ENCODE measurements around the gene PPP1R18.
"Not testable (repeated sequence)": the region's sequence is repeated elsewhere in the genome, so short reads cannot be mapped to it uniquely, and the experiment has no call there.

PPP1R18 gene

GRCh38 chr6:30719791-30720737 is 33.6 kb upstream of the PPP1R18 start, which contains the start of gene TUBB:
TUBB (plus strand) TSS chr6:30720352; CDS start chr6:30720507, 155 bp downstream.
- peak; percentile 98 to 99 (median 99) for DNase-seq

- no peak for DNase-seq
These were observed 32.9 kb upstream of the PPP1R18 start for GRCh38 chr6:30719356-30719755.

GRCh38 chr6:30717845-30718720 is 31.6 kb upstream of the PPP1R18 start:
- DNase-seq = not testable (repeated sequence)

GRCh38 chr6:30717129-30717844 is 30.8 kb upstream of the PPP1R18 start, which contains the start of gene MDC1:
MDC1 (minus strand) TSS chr6:30717281; CDS start chr6:30715175, 2,106 bp downstream.
- peak; percentile 98 to 100 (median 100) for DNase-seq

GRCh38 chr6:30716879-30717128 is 30.4 kb upstream of the PPP1R18 start:
- no peak for DNase-seq

- no peak for DNase-seq
These were observed 27.8 kb upstream of the PPP1R18 start for GRCh38 chr6:30714263-30714662.

GRCh38 chr6:30712441-30712945 is 26.0 kb upstream of the PPP1R18 start:
- DNase-seq = no peak

- no peak for DNase-seq
These were observed 25.4 kb upstream of the PPP1R18 start for GRCh38 chr6:30711758-30712380.

GRCh38 chr6:30709101-30709868 is 22.8 kb upstream of the PPP1R18 start:
- DNase-seq = no peak

- no peak for DNase-seq
These were observed 20.9 kb upstream of the PPP1R18 start for GRCh38 chr6:30707281-30707850.

GRCh38 chr6:30705620-30706019 is 19.2 kb upstream of the PPP1R18 start:
- DNase-seq = no peak

GRCh38 chr6:30703821-30704220 is 17.4 kb upstream of the PPP1R18 start:
- DNase-seq = peak in 2 of 3 donors; percentile 41 to 44

GRCh38 chr6:30703011-30703410 is 16.6 kb upstream of the PPP1R18 start:
- no peak for DNase-seq

- peak; percentile 65 to 81 (median 77) for DNase-seq
These were observed 13.9 kb upstream of the PPP1R18 start for GRCh38 chr6:30700340-30700739.

GRCh38 chr6:30696432-30696831 is 10.0 kb upstream of the PPP1R18 start:
- no peak for DNase-seq

- DNase-seq = no peak
These were observed 4.9 kb upstream of the PPP1R18 start for GRCh38 chr6:30691208-30691847.

GRCh38 chr6:30690403-30691207 is 4.2 kb upstream of the PPP1R18 start, which contains the start of gene NRM:
NRM (minus strand) TSS chr6:30690984; CDS start chr6:30690974, 10 bp downstream.
- peak; percentile 87 to 97 (median 93) for DNase-seq

- DNase-seq = no peak
These were observed 3.5 kb upstream of the PPP1R18 start for GRCh38 chr6:30689985-30690384.
